ENCODE measurements around the gene TBATA.
"Not testable (repeated sequence)": the region's sequence is repeated elsewhere in the genome, so short reads cannot be mapped to it uniquely, and the experiment has no call there.

Gene TBATA

GRCh38 chr10:70778267-70778924 is 6.8 kb downstream of the TBATA start:
- DNase-seq = no peak

DNA sequence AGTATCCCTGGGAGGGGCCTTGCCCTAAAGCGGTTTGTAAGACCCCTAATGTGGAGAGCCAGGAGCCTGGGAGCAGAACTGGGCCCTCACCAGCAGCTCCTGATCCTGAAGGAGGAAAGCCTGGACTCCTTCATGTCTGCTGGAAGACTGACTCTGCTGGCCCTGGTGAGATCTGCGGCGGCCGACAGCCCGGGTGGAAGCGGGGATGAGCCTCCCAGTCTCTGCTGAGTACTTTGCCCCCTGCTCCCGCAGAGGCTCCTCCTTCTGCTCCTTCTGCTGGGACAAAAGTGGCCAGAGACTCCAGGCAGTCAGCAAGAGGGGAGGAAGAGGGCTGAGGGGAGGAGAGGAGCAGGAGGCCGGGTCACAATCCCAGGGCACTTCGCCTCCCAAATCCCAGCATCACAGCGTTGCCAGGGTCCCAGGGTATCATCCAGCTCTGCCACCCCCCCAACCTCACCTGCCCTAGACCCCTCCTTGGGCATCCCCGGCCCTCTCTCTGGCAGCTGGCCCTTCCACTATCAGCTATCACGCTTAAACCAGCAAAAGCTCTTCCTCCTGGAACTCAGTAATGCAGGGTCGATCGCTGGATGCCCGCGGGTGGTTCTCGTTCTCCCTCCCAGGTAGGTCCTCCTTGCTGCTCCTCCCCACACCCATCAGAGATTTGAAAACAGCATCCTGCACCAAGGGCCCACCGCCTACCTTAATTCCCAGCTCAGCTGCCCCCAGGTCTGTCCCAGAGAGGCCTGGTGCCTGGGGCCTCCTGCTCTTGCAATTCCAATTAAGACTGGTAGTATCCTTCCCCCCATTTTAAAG is 7.9 kb downstream of the TBATA start:
- DNase-seq = no peak

- DNase-seq = no peak
Observed at GRCh38 chr10:70776455-70777005, 8.6 kb downstream of the TBATA start.

DNA sequence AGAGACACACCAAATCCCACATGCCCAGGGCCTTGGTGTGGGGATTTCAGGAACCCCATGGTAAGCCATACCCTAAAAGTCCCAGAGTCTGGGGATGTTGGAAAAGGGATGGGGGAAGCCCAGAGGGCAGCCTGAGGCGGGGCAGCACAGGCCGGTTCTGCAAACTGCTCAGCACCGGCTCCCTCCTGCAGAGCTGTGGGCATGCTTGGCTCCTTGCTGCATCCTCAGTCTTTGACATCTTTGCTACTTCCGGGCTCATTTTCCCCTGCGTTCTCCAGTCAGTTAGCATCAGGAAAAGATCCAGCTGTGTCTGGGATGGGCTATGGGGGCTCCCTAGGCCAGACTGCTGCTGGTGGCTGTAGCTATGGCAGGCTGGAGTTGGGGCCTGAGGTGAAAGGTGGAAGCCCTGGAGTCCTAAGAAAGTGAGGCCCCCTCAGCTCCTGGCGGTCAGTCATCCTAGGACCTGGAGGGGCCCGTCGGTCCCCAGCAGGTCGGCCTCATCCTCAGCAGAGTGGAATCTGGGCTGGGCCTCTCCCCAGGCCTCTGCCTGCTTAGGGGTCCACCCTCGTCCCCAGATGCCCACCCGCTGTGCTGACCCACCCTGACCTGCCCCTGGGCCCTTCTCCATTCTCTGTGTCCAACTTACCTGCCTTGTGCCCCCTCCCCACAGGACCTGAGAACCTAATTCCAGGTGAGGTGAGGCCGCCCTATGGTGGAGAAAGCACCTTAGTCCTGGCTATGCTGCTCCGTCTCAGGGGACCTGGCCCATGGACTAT is 9.3 kb downstream of the TBATA start:
- DNase-seq = no peak

- DNase-seq = no peak
Observed at GRCh38 chr10:70774810-70775678, 10.1 kb downstream of the TBATA start.

- no peak for DNase-seq
Observed at GRCh38 chr10:70773965-70774809, 11.0 kb downstream of the TBATA start.

- DNase-seq = no peak
Observed at GRCh38 chr10:70773461-70773860, 11.7 kb downstream of the TBATA start.

DNA sequence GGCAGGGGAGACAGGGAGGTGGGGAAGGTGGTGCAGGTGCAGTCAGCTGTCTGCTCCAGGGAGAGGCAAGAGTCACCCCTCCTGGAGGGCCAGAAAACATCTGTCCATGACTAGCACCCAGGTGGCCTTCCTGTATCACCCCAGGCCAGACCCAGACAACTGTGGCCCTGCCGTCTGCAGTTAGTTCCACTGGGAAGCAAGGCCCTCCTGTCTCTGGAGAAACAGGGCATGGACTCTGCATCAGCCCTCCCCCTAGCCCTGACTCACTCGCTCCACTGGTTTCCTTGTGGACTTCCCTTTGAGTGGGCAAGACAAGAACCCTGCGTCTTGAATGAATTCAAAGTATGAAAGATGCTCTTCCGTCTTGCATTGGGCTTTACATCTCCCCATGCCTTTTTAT is 12.6 kb downstream of the TBATA start:
- no peak for DNase-seq

- DNase-seq = no peak
Observed at GRCh38 chr10:70771311-70772194, 13.6 kb downstream of the TBATA start.

GRCh38 chr10:70770516-70770915 is 14.7 kb downstream of the TBATA start:
- DNase-seq = not testable (repeated sequence)

DNA sequence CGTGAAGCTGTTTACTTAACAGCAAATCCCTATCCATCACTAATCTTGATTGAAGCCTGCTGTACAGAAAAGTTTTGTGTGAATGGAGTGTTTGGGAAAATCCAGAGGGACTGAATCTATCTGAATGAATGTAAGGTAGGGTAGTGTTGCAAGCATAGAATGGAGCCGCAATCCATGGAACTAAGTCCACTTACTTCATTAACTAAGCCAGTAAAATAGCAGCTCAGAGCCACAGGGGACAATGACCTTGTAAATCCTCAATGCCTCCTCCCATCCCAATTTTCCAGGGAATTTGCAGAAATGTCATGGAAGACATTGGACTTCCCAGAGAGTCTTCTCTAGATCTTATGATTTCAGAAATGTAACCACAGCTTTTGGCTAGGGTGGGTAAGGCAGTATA is 15.2 kb downstream of the TBATA start:
- DNase-seq = no peak

DNA sequence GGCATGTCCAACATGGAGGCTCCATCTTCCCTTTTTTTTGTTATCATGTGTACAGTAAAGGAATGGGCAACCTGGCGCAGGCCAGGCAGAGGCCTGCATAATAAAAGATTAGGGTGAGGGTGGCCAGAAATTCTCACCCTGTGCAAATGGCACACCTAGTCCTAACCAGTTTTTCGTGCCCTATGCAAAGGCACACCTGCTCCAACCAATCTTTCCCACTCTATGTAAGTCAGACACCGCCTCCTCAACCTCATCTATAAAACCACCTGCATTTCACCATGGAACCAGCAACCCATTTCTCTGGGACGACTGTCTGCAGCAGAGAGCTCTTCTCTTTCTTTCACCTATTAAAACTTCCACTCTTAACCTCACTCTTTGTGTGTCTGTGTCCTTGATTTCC is 16.1 kb downstream of the TBATA start:
- no peak for DNase-seq

DNA sequence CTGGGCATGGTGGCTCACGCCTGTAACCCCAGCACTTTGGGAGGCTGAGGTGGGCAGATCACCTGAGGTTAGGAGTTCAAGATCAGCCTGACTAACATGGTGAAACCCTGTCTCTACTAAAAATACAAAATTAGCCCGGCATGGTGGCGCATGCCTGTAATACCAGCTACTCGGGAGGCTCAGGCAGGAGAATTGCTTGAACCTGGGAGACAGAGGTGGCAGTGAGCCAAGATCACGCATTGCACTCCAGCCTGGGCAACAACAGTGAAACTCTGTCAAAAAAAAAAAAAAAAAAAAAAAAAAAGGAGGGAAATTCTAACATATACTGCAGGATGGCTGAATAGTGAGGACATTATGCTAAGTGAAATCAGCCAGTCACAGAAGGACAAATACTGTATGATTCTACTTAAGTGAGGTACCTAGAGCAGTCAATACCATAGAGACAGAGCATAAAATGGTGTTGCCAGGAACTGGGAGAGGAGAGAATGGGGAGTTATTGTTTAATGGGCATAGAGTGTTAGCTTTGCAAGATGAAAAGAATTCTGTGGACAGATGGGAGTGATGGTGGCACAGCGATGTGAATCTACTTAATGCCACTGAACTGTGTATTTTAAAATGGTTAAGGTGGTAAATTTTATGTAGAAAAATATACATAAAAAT is 17.0 kb downstream of the TBATA start:
- not testable (repeated sequence) for DNase-seq

GRCh38 chr10:70765794-70766594 is 19.2 kb downstream of the TBATA start:
- no peak for DNase-seq

GRCh38 chr10:70763567-70763966 is 21.6 kb downstream of the TBATA start:
- DNase-seq = no peak

DNA sequence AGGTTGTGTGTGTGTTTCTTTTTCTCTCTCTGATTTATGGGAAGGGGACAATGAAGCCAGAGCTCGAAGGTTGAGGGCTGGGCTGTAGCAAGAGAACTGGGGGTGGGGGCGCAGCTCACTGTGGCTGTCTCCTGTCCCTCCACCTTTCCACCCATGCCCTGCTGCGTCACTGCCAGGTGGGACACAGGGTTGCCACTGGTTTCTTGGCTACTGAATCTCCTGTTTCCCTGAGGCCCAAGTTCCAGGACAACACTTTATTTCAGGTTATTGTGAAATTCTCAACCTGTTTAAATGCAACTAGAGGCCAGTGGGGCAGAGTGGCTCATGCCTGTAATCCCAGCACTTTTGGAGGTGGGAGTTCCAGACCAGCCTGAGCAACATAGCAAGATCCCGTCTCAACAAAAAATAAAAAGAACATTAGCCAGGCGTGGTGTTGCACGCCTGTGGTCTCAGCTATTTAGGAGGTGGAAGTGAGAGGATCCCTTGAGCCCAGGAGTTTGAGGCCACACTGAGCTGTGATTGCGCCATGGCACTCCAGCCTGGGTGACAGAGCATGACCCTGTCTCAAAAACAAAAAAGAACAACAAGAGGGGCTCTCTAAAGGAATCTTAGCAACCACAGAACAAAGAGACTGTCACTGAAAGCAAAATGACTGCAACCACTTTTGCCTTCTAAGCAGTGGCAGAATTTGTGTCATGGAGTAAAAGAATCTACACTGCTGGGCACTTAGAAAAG is 22.6 kb downstream of the TBATA start:
- DNase-seq = no peak

GRCh38 chr10:70761727-70762350 is 23.3 kb downstream of the TBATA start:
- no peak for DNase-seq

All from effector CD8-positive, alpha-beta T cell (primary cell).